H7 (cell line): ENCODE data around the gene TIMM17A. TPM values are rescaled to one million over a fixed set of nuclear protein-coding genes. Genes with fewer than 3 reads are reported as not detected.

Experiments used
- total RNA-seq: library from RNA; depleted of rRNA; stranded (reverse); fragments of >200 nt; shearing (Covaris generic); gene quantifications from 2 replicates; pipeline ENCODE4 v1.2.3, GENCODE V29; 2014; rRNA removed

TIMM17A gene
- total RNA-seq, 1 experiment from 2014 or later = 75.6 TPM

Other genes with a start within 250 kb of the TIMM17A start
- gene IPO9, start 126.3 kb upstream of the TIMM17A start, total RNA-seq = 55.8 and 57.6 TPM in 2 replicates
- 3.7 and 6.1 TPM in 2 replicates for gene SHISA4, start 66.6 kb upstream of the TIMM17A start, total RNA-seq
- gene LMOD1, start 9.0 kb upstream of the TIMM17A start, total RNA-seq = 0.42 and 0.48 TPM in 2 replicates
- gene RNPEP, start 27.1 kb downstream of the TIMM17A start, total RNA-seq = 129 and 136 TPM in 2 replicates
- 3.6 and 6.9 TPM in 2 replicates for gene ELF3, start 55.1 kb downstream of the TIMM17A start, total RNA-seq
- gene GPR37L1, start 167.4 kb downstream of the TIMM17A start, total RNA-seq = under 0.01 TPM in 1 of 2 replicates, not detected in the other
- gene ARL8A, start 189.2 kb downstream of the TIMM17A start, total RNA-seq = 50.3 and 55.1 TPM in 2 replicates
- gene PTPN7, start 205.1 kb downstream of the TIMM17A start, total RNA-seq = 0.24 and 0.55 TPM in 2 replicates
- 0.24 and 0.41 TPM in 2 replicates for gene LGR6, start 238.3 kb downstream of the TIMM17A start, total RNA-seq